ENCODE data around the gene GUCA1C. TPM values are rescaled to one million over a fixed set of nuclear protein-coding genes. Genes with fewer than 3 reads are reported as not detected.

Gene GUCA1C, protein sequence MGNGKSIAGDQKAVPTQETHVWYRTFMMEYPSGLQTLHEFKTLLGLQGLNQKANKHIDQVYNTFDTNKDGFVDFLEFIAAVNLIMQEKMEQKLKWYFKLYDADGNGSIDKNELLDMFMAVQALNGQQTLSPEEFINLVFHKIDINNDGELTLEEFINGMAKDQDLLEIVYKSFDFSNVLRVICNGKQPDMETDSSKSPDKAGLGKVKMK
- total RNA-seq: not detected in 2 replicates

DNA sequence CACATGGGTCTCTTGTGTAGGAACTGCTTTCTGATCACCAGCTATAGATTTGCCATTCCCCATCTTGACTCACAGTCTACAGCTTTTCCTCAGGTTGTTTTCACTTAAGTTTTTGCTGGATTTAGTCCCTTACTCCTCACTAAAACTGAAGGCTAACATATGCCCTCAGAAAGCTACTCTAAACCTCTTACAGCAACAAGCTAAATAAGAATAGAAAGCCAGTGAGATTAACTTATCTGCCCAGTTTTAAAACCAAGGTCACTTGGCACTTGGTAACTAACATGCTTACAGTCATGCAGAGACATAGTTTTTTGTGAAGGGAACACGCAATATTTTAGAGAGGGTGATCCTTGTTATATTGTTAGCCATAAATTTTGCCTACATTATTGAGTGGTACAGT lies at the start of gene GUCA1C:
GUCA1C (minus strand) TSS at position 180 of the 400 bp plus-strand sequence; CDS start at position 63, 117 bp downstream.
- no peak within 1 kb of the TSS for H3K4me3 ChIP-seq (ENCODE audit: low read depth, low read length)
- DNase-seq (ENCODE audit: low read depth): no peak
- TF ChIP-seq, protein P1, sequence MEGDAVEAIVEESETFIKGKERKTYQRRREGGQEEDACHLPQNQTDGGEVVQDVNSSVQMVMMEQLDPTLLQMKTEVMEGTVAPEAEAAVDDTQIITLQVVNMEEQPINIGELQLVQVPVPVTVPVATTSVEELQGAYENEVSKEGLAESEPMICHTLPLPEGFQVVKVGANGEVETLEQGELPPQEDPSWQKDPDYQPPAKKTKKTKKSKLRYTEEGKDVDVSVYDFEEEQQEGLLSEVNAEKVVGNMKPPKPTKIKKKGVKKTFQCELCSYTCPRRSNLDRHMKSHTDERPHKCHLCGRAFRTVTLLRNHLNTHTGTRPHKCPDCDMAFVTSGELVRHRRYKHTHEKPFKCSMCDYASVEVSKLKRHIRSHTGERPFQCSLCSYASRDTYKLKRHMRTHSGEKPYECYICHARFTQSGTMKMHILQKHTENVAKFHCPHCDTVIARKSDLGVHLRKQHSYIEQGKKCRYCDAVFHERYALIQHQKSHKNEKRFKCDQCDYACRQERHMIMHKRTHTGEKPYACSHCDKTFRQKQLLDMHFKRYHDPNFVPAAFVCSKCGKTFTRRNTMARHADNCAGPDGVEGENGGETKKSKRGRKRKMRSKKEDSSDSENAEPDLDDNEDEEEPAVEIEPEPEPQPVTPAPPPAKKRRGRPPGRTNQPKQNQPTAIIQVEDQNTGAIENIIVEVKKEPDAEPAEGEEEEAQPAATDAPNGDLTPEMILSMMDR (IDR thresholded peaks at IDR 0.05; ENCODE audit: insufficient read depth, low read depth, low read length): no peak

DNA sequence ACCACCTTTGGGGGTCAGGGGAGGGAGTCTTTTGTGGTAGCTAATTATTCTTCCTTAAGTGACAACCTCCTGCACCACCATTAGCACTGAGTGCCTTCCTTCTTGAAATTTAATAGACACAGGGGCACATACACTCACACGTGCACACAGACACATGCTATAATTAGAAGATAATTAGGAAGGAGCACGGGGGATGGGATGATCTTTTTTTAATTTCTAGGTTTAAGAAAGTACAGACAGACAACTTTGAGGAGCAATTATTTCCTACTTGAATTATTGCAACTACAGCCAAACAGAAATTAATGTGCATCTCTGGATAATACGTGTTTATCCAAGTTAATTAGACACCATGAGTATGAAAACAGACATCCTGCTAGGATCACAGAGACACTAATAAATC lies 44.8 kb upstream of the GUCA1C start:
- TF ChIP-seq, protein P1 (IDR thresholded peaks at IDR 0.05; ENCODE audit: insufficient read depth, low read depth, low read length): no peak
- no peak overlapping the region for H3K4me3 ChIP-seq (ENCODE audit: low read depth, low read length)
- no peak for DNase-seq (ENCODE audit: low read depth)

DNA sequence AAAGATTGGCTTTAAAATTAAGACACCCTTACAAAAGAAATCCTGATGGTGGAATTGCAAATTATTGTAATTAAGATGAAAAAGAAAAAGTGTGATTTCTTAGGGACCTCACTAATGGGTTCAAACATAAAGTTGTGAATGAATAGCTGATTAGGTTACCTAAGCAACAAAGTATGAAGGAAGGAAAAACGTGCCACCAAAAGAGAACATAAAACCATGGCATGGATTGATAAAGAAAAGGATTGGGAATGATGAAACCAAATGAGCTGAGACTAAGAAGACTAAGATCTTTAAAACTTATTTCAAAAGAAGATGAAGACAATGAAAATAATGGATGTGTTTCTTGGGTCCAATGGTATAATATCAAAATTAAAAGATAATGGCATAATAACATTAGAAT lies 32.2 kb upstream of the GUCA1C start:
- TF ChIP-seq, protein P1 (IDR thresholded peaks at IDR 0.05; ENCODE audit: insufficient read depth, low read depth, low read length): no peak

DNA sequence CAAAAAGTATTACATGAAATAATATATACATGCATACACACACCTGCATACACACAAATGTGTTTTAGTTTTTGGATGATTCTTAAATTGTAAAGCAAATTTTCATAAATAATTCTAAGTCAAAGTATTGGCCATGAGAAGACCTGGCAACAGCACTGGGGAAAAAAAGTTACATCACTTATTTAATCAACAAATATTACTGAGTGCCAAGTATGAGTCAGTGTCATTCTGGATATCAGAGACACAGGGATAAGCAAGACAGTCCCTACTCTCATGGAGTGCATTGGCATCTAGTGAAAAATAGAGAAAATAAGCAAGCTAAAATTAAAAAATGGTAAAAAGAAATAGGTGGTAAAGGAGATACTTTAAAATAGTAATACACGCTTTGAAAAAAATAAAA lies 29.4 kb upstream of the GUCA1C start:
- H3K4me3 ChIP-seq (ENCODE audit: low read depth, low read length): no peak overlapping the region
- TF ChIP-seq, protein P1 (IDR thresholded peaks at IDR 0.05; ENCODE audit: insufficient read depth, low read depth, low read length): no peak
- DNase-seq (ENCODE audit: low read depth): no peak

More for the DNA sequence above, 32.2 kb upstream of the GUCA1C start:
- no peak overlapping the region for H3K4me3 ChIP-seq (ENCODE audit: low read depth, low read length)
- DNase-seq (ENCODE audit: low read depth): no peak

DNA sequence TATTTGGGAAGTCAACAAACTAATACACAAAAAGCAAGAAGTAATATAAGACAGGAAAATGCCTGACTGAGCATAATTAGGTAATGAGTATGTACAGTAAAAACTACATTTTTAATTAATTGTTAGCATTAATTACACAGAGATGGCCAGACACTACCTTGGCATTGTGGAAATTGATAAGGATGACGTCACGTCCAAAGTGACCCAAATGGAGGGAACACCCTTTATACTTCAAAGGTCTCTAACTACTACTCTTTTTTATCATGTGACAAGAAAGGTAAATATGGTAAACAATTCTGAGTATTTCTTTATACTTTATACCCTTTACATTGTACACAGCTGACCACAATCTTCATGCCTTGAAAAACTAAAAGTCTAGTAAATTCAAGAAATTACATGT lies 22.4 kb upstream of the GUCA1C start:
- TF ChIP-seq, protein P1 (IDR thresholded peaks at IDR 0.05; ENCODE audit: insufficient read depth, low read depth, low read length): no peak
- DNase-seq (ENCODE audit: low read depth): no peak
- no peak overlapping the region for H3K4me3 ChIP-seq (ENCODE audit: low read depth, low read length)

DNA sequence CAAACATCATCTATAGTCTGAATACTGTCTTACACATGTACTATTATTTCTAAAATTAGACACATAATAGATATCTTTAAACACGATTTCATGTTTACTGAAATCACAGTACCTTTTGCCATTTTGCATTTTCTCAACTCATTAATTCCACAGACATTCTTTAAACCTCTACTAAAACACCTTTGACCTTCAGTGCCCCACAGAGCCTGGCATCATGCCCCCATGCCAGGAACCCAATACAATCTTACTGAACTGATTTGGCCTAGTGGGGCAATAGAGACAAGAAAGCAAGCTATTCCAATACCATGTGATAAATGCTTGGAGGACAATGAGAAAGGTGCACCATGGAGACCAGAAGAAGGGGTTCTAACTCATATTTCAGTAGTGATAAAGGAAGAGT lies 19.3 kb upstream of the GUCA1C start:
- TF ChIP-seq, protein P1 (IDR thresholded peaks at IDR 0.05; ENCODE audit: insufficient read depth, low read depth, low read length): no peak
- DNase-seq (ENCODE audit: low read depth): no peak
- H3K4me3 ChIP-seq (ENCODE audit: low read depth, low read length): no peak overlapping the region

DNA sequence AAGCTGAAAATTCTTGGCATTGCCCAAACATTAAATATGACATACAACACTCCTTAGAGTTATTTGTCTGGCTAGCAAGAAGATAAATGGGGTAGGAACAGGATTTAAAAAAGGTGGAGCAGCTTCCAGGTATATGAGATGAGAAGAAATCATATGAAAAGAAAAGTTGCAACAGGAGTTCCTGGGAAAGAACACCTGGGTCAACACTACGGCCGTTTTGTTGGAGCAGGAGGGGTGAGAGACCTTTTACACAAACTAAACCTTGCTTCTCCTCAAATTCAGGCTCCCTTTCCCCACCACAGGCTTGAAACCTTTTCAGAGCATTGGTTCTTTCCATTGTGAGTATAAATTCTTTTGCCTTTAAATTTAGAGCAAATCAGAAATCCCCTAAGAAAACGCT lies 18.8 kb upstream of the GUCA1C start:
- TF ChIP-seq, protein P1 (IDR thresholded peaks at IDR 0.05; ENCODE audit: insufficient read depth, low read depth, low read length): no peak
- DNase-seq (ENCODE audit: low read depth): no peak
- H3K4me3 ChIP-seq (ENCODE audit: low read depth, low read length): no peak overlapping the region
